Measurements from ENCODE around the gene BTBD10.

BTBD10 gene

DNA sequence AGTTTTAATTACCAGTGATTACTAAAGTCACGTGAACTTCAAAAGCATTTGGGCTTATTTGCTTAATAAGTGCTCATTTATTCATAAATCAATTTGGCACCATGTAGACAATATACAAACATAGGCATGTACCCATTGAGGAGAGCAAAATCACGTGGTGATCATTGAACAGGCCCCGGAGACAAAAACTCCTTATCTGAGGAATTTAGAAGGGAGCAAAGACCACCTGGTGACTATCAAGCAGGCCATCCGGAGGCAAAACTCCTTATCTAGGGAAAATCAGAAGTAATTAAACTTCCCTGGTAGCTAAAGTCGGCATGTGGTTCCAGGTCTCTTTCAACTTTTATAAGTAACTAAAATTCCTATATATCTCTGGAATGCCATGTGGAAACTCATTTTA is 5.7 kb upstream of the BTBD10 start:
- Histone ChIP-seq H3K4me3 (ENCODE audit: low read length) (no peak overlapping the region), H3K27me3 (replicated peaks; ENCODE audit: control insufficient read depth, insufficient read depth, low read length) (no peaks in the 10 kb centered on the region), H3K36me3 (ENCODE audit: control insufficient read depth, insufficient read depth, low read length, severe bottlenecking) (no peaks in the 10 kb centered on the region), H3K4me1 (ENCODE audit: control insufficient read depth, insufficient read depth, low read length) (peaks cover 4% of the 10 kb centered on the region), H3K9ac (ENCODE audit: low read length) (no peak overlapping the region), H3K9me3 (ENCODE audit: control insufficient read depth, low read length) (no peaks in the 10 kb centered on the region)
- DNase-seq (ENCODE audit: low read depth), result no peak

DNA sequence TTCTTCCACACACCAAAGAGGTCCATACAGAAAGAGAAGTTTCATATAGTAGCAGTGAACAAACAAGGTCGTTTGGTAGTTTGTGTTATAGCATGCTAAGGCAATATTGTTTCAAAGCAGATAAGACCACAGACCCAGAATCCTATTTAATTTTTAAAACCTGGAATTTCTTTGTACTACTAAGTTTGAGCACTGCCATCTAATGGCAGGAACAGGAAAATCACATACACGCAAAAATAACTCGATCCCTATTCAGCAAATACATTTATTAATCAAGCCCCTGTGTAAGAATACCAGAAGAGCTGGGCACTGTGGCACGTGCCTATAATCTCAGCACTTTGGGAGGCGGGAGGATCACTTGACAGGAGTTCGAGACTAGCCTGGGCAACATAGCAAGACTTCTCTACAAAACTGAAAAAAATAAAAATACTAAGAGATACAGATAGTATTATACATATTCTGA is 2.9 kb upstream of the BTBD10 start:
- Histone ChIP-seq H3K9me3 (ENCODE audit: control insufficient read depth, low read length) (no peaks in the 10 kb centered on the region), H3K27me3 (replicated peaks; ENCODE audit: control insufficient read depth, insufficient read depth, low read length) (no peaks in the 10 kb centered on the region), H3K4me1 (ENCODE audit: control insufficient read depth, insufficient read depth, low read length) (peaks cover 18% of the 10 kb centered on the region), H3K9ac (ENCODE audit: low read length) (peak overlapping the region; percentile 64), H3K36me3 (ENCODE audit: control insufficient read depth, insufficient read depth, low read length, severe bottlenecking) (no peaks in the 10 kb centered on the region), H3K4me3 (ENCODE audit: low read length) (no peak overlapping the region)
- DNase-seq (ENCODE audit: low read depth), result peak; percentile 72

GRCh38 chr11:13463779-13464290 is 813 bp upstream of the BTBD10 start:
- no peaks in the 10 kb centered on the region for H3K27me3 ChIP-seq (replicated peaks; ENCODE audit: control insufficient read depth, insufficient read depth, low read length)
- peaks cover 18% of the 10 kb centered on the region for H3K4me1 ChIP-seq (ENCODE audit: control insufficient read depth, insufficient read depth, low read length)
- no peaks in the 10 kb centered on the region for H3K9me3 ChIP-seq (ENCODE audit: control insufficient read depth, low read length)
- peak overlapping the region; percentile 90 for H3K9ac ChIP-seq (ENCODE audit: low read length)
- peak overlapping the region; percentile 92 for H3K4me3 ChIP-seq (ENCODE audit: low read length)
- DNase-seq (ENCODE audit: low read depth), result no peak
- H3K36me3 ChIP-seq (ENCODE audit: control insufficient read depth, insufficient read depth, low read length, severe bottlenecking), result no peaks in the 10 kb centered on the region

DNA sequence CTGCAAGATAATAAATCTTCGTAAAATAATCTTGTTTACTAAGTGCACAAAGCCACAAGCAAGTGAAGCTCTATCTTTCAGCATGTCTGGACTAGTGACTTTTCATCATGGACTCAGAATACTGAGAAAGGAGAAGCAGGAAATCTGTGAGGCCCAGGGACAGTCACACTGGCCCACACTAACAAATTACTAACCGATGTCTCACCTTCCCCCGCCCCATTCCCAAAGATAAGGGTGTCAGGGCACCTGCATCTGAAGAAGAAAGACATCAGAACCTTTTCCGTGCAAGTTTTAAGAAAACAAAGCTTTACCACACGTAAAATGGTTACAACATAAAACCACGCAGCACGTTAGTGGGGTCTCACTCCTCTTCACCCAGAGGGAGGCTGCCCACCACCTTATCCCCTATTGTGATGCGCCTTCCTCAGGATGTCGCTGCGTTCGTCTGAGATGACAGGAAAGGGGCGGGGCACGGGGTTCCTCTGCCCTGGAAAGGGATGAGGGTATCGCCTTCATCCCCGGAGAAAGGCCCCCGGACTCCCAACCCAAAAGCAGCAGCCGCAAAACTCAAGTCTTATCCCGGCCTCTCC is 616 bp downstream of the BTBD10 start:
- Histone ChIP-seq H3K27me3 (replicated peaks; ENCODE audit: control insufficient read depth, insufficient read depth, low read length) (no peaks in the 10 kb centered on the region), H3K36me3 (ENCODE audit: control insufficient read depth, insufficient read depth, low read length, severe bottlenecking) (no peaks in the 10 kb centered on the region), H3K4me3 (ENCODE audit: low read length) (peak overlapping the region; percentile 92), H3K4me1 (ENCODE audit: control insufficient read depth, insufficient read depth, low read length) (peaks cover 18% of the 10 kb centered on the region), H3K9ac (ENCODE audit: low read length) (peak overlapping the region; percentile 90), H3K9me3 (ENCODE audit: control insufficient read depth, low read length) (no peaks in the 10 kb centered on the region)
- peak; percentile 77 for DNase-seq (ENCODE audit: low read depth)

GRCh38 chr11:13461291-13461690 is 1.7 kb downstream of the BTBD10 start:
- Histone ChIP-seq H3K27me3 (replicated peaks; ENCODE audit: control insufficient read depth, insufficient read depth, low read length) (no peaks in the 10 kb centered on the region), H3K4me1 (ENCODE audit: control insufficient read depth, insufficient read depth, low read length) (peaks cover 18% of the 10 kb centered on the region), H3K36me3 (ENCODE audit: control insufficient read depth, insufficient read depth, low read length, severe bottlenecking) (no peaks in the 10 kb centered on the region), H3K4me3 (ENCODE audit: low read length) (no peak overlapping the region), H3K9me3 (ENCODE audit: control insufficient read depth, low read length) (no peaks in the 10 kb centered on the region), H3K9ac (ENCODE audit: low read length) (peak overlapping the region; percentile 90)
- DNase-seq (ENCODE audit: low read depth), result no peak

DNA sequence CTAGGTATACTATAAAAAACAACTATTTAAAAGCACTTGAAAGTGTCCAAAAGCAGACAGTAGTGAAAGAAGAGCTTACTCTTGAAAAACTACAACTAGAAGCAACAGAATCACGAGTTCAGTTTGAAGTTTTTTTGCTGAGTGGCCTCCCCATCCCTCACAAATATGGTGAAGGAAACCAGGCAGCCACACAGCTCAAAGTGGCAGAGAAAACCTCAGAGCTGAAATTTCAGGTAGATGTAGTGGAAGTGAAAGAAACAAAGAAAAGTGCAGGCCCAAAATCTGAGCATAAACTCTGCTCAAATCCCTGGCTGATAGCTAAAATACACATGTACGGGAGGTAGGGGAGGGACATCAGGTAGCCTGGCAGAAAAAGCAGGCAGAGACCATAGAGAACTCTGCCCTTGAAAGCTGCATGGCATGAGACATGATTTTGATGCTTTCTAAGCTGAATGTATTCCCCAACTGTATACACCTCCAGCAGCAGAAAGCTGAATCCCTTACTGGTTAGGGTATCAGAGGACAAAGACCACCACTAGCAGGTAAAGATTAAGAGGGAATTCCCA is 12.1 kb downstream of the BTBD10 start:
- no peaks in the 10 kb centered on the region for H3K27me3 ChIP-seq (replicated peaks; ENCODE audit: control insufficient read depth, insufficient read depth, low read length)
- H3K4me1 ChIP-seq (ENCODE audit: control insufficient read depth, insufficient read depth, low read length), result peaks cover 23% of the 10 kb centered on the region
- H3K36me3 ChIP-seq (ENCODE audit: control insufficient read depth, insufficient read depth, low read length, severe bottlenecking), result no peaks in the 10 kb centered on the region
- H3K4me3 ChIP-seq (ENCODE audit: low read length), result no peak overlapping the region
- H3K9ac ChIP-seq (ENCODE audit: low read length), result no peak overlapping the region
- DNase-seq (ENCODE audit: low read depth), result no peak
- H3K9me3 ChIP-seq (ENCODE audit: control insufficient read depth, low read length), result no peaks in the 10 kb centered on the region

DNA sequence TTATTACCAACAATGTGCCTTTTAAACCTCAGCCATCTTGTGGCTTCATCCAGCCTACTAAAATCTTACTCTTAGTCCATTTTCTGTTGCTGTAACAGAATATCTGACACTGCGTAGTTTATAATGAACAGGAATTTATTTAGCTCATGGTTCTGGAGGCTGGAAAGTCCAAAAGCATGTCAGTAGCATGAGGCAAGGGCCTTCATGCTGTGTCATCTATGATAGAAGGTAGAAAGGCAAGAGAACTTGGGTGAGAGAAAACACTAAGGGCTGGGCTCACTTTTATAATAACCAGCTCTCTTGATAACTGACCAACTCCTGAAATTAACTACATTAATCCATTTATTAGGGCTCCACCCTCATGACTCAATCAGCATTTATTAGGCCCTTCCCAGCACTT is 13.5 kb downstream of the BTBD10 start:
- no peaks in the 10 kb centered on the region for H3K27me3 ChIP-seq (replicated peaks; ENCODE audit: control insufficient read depth, insufficient read depth, low read length)
- no peaks in the 10 kb centered on the region for H3K36me3 ChIP-seq (ENCODE audit: control insufficient read depth, insufficient read depth, low read length, severe bottlenecking)
- H3K4me1 ChIP-seq (ENCODE audit: control insufficient read depth, insufficient read depth, low read length), result peaks cover 30% of the 10 kb centered on the region
- H3K4me3 ChIP-seq (ENCODE audit: low read length), result no peak overlapping the region
- H3K9ac ChIP-seq (ENCODE audit: low read length), result no peak overlapping the region
- no peaks in the 10 kb centered on the region for H3K9me3 ChIP-seq (ENCODE audit: control insufficient read depth, low read length)
- DNase-seq (ENCODE audit: low read depth), result no peak

- Histone ChIP-seq H3K9ac (ENCODE audit: low read length) (peak overlapping the region; percentile 71), H3K9me3 (ENCODE audit: control insufficient read depth, low read length) (no peaks in the 10 kb centered on the region), H3K27me3 (replicated peaks; ENCODE audit: control insufficient read depth, insufficient read depth, low read length) (no peaks in the 10 kb centered on the region), H3K4me3 (ENCODE audit: low read length) (peak overlapping the region; percentile 22), H3K4me1 (ENCODE audit: control insufficient read depth, insufficient read depth, low read length) (peaks cover 30% of the 10 kb centered on the region), H3K36me3 (ENCODE audit: control insufficient read depth, insufficient read depth, low read length, severe bottlenecking) (no peaks in the 10 kb centered on the region)
- peak; percentile 67 for DNase-seq (ENCODE audit: low read depth)
Measured at GRCh38 chr11:13448876-13449275, 14.1 kb downstream of the BTBD10 start.

DNA sequence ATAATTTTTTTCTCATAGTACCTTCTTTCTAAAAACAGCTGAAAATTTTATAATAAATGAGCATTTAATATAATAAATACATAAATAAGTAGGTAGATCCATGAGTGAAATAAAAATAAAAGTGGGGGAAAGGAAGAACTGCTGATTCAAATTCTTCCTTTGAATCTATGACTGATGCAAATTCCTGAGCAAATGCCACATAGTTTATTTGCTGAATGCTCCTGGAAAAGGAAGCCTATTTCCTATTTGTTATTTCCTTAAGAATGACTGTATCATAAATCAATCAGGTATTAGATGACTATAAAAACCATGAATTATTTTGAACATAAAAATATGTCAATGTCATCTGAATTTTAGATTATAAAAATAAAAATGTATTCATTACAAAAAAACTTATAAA is 16.6 kb downstream of the BTBD10 start:
- peaks cover 30% of the 10 kb centered on the region for H3K4me1 ChIP-seq (ENCODE audit: control insufficient read depth, insufficient read depth, low read length)
- H3K4me3 ChIP-seq (ENCODE audit: low read length), result no peak overlapping the region
- no peaks in the 10 kb centered on the region for H3K36me3 ChIP-seq (ENCODE audit: control insufficient read depth, insufficient read depth, low read length, severe bottlenecking)
- H3K9ac ChIP-seq (ENCODE audit: low read length), result no peak overlapping the region
- DNase-seq (ENCODE audit: low read depth), result peak; percentile 53
- H3K27me3 ChIP-seq (replicated peaks; ENCODE audit: control insufficient read depth, insufficient read depth, low read length), result no peaks in the 10 kb centered on the region
- H3K9me3 ChIP-seq (ENCODE audit: control insufficient read depth, low read length), result no peaks in the 10 kb centered on the region

- DNase-seq (ENCODE audit: low read depth), result no peak
Measured at GRCh38 chr11:13445588-13445987, 17.4 kb downstream of the BTBD10 start.

GRCh38 chr11:13440100-13440855 is 22.7 kb downstream of the BTBD10 start:
- H3K4me3 ChIP-seq (ENCODE audit: low read length), result peak overlapping the region; percentile 72
- no peaks in the 10 kb centered on the region for H3K27me3 ChIP-seq (replicated peaks; ENCODE audit: control insufficient read depth, insufficient read depth, low read length)
- peak; percentile 96 for DNase-seq (ENCODE audit: low read depth)
- no peaks in the 10 kb centered on the region for H3K9me3 ChIP-seq (ENCODE audit: control insufficient read depth, low read length)
- peak overlapping the region; percentile 55 for H3K9ac ChIP-seq (ENCODE audit: low read length)
- peaks cover 9% of the 10 kb centered on the region for H3K4me1 ChIP-seq (ENCODE audit: control insufficient read depth, insufficient read depth, low read length)
- no peaks in the 10 kb centered on the region for H3K36me3 ChIP-seq (ENCODE audit: control insufficient read depth, insufficient read depth, low read length, severe bottlenecking)

More at GRCh38 chr11:13445588-13445987, 17.4 kb downstream of the BTBD10 start:
- Histone ChIP-seq H3K4me3 (ENCODE audit: low read length) (peak overlapping the region; percentile 35), H3K4me1 (ENCODE audit: control insufficient read depth, insufficient read depth, low read length) (peaks cover 30% of the 10 kb centered on the region), H3K9me3 (ENCODE audit: control insufficient read depth, low read length) (no peaks in the 10 kb centered on the region), H3K27me3 (replicated peaks; ENCODE audit: control insufficient read depth, insufficient read depth, low read length) (no peaks in the 10 kb centered on the region), H3K9ac (ENCODE audit: low read length) (no peak overlapping the region), H3K36me3 (ENCODE audit: control insufficient read depth, insufficient read depth, low read length, severe bottlenecking) (no peaks in the 10 kb centered on the region)

Data from adipocyte (in vitro differentiated cells).